Midbrain (tissue), 1 donor: ENCODE data around the gene CCDC15.
"Not testable (repeated sequence)": the region's sequence is repeated elsewhere in the genome, so short reads cannot be mapped to it uniquely, and the experiment has no call there.

Experiments used
- DNase-seq: peaks from one replicate; lab custom pipeline; 2025; lab: John Stamatoyannopoulos, UW

The CCDC15 gene

DNA sequence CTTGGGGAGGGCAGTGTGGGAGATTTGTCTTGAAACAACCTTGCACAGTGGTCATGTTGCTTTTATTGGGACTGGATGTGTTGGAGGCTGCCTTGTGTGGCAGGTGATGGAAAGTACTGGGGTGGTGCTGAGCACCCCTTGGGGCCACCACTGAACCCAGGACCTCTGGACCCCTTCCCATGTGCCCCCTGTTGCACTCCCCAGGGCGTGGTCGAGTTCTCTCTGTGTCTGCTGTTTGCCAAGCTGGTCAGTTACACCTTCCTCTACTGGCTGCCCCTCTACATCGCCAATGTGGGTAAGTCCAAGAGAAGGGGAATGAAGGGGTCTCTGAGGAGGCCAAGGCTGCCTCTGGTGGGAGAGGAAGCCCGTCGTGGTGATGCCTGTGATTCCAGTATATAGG, 128.0 kb downstream of the CCDC15 start:
- DNase-seq = no peak

DNA sequence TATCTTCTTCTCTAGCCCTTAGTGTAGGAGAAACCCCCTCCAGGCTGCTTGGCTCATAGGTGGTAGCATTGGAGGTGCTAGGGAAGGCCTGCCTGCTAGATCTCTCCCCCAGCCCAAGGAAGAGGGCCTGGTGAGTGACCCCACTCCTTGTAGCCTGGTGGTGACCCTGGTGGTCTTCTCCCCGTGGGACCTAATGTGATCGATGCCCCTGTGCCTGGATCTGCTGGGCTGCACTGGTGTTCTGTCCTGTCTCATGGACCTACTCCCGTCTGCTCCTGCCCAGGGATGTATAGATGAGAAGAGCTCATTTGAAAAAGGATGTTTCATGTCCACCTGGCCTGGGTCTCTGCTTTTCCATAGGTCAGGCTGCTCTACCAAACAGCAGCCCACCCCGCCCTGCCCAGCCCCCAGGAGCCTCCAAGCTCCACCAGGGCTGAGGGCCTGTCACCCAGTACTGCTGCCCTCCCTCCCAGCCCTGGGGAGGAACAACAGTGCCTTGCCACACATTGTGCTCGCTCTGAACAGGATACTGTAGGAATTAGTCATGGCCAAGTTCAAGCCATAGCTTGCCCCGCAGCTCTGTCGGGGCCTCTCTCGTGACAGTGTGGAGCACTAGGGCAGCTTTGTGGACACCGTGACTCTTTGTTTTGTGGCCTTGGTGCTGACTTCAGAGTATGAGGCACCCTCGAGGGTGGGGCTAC, 128.8 kb downstream of the CCDC15 start:
- DNase-seq = no peak

GRCh38 chr11:125083312-125084056, 129.5 kb downstream of the CCDC15 start:
- DNase-seq = no peak

- no peak for DNase-seq
Observed at GRCh38 chr11:125084057-125084416, 130.0 kb downstream of the CCDC15 start.

- DNase-seq = no peak
Observed at GRCh38 chr11:125084761-125085231, 130.8 kb downstream of the CCDC15 start.

GRCh38 chr11:125085301-125086081, 131.5 kb downstream of the CCDC15 start:
- no peak for DNase-seq

DNA sequence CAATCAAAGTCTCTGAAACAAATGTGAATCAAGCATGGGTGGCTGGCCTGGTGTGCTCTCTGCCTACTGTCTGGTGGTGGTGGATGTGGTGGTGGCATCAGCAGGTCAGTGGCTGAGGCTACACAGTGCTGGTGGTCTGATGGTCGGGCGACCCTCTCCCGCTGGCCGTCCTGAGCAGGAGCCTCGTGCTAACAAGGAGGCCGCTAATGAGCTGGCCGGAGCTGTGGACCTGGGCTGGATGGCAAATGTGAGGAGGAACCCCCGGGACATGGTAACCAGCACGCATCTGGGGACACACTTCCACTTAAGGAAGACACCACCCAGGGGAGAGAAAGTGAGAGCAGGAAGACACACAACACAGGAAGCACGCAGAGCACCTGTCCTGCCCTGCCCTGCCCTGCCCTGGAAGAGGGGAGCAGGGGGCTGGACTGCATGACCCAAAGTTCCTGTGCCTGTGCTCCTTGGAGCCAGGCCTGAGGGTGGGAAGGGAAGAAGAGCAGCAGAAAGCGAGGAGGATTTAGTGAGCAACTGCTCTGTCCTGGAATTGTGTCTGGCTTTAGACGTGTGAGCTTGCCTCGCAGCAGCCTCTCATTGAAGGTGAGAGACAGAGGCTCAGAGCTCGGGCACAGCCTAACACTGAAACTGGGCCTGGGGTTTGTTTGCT, 132.8 kb downstream of the CCDC15 start:
- DNase-seq = no peak

GRCh38 chr11:125088123-125088522, 134.1 kb downstream of the CCDC15 start:
- no peak for DNase-seq

GRCh38 chr11:125088576-125089455, 134.8 kb downstream of the CCDC15 start:
- no peak for DNase-seq

DNA sequence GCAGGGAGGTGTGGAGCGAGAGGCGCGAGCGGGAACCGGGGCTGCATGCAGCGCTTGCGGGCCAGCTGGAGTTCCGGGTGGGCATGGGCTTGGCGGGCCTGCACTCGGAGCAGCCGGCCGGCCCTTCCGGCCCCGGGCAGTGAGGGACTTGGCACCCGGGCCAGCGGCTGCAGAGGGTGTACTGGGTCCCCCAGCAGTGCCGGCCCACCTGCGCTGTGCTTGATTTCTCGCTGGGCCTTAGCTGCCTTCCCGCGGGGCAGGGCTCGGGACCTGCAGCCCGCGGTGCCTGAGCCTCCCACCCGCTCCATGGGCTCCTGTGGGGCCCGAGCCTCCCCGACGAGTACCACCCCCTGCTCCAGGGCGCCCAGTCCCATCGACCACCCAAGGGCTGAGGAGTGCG, 135.5 kb downstream of the CCDC15 start:
- not testable (repeated sequence) for DNase-seq

GRCh38 chr11:125090151-125090550, 136.1 kb downstream of the CCDC15 start:
- DNase-seq = not testable (repeated sequence)

DNA sequence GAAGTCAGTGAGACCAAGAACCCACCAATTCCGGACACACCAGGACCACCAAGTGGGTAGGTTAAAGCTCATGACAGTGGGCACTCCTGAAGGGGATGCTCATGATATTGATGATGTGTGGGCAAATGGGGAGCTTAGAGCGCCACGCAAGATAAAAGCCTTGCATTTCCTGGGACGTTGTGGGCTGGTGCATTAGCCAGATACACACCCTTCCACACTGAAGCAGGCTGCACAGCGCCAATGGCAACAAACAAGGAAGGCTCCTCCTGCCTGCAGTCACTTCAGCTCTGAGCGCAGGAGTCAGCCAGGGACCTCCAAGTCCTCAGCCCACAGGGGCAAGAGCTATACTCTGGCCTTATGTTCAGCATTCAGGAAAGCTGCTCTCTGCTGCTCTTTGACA, 136.8 kb downstream of the CCDC15 start:
- no peak for DNase-seq
